Duodenal mucosa (tissue), 2 donors: ENCODE data around the gene POLN.

Experiments
- H3K27ac ChIP-seq: one replicate; pipeline ENCODE4 v1.7.0; 2013; ENCODE audit warnings: low read depth, low read length
- H3K27me3 ChIP-seq, 2 donors: one replicate each; pipeline ENCODE4 v1.7.0; 2013; ENCODE audit warnings: low read length in 2 of 2, control low read depth in 1 of 2; ENCODE audit not compliant: insufficient read depth in 2 of 2, control insufficient read depth in 1 of 2
- H3K36me3 ChIP-seq, 2 donors: one replicate each; pipeline ENCODE4 v1.7.0; 2013; ENCODE audit warnings: low read length in 2 of 2, control low read depth in 1 of 2; ENCODE audit not compliant: insufficient read depth in 2 of 2, control insufficient read depth in 1 of 2
- H3K4me1 ChIP-seq, 2 donors: one replicate each; pipeline ENCODE4 v1.7.0; 2013; ENCODE audit warnings: low read length in 2 of 2, control low read depth in 1 of 2; ENCODE audit not compliant: insufficient read depth in 2 of 2, control insufficient read depth in 1 of 2
- H3K4me3 ChIP-seq, 2 donors: one replicate each; pipeline ENCODE4 v1.7.0; 2013; ENCODE audit warnings: low read length in 2 of 2, low read depth in 1 of 2
- H3K9ac ChIP-seq, 2 donors: one replicate each; pipeline ENCODE4 v1.7.0; 2013; ENCODE audit warnings: low read length in 2 of 2, low read depth in 1 of 2
- H3K9me3 ChIP-seq, 2 donors: one replicate each; pipeline ENCODE4 v1.7.0; 2013; ENCODE audit warnings: low read length in 2 of 2, control low read depth in 1 of 2; ENCODE audit not compliant: control insufficient read depth in 1 of 2

The POLN gene

DNA sequence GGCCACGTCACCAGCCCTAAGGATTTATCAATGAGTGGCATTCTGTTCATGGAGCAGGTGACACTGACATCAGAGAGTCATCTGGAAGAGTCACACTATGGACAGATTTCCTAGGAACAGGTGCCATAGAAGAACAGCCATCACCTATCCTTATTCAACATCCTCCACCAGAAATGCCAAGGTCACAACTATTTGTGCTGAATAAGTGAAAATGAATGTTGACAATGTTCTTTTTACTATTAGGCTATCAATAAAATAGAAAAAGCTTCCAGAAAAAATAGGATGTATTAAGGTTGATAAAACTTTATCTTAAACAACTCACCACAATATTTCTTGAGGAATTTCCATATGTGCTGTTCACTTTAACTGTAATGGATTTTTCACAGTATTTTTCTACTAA, 62.9 kb downstream of the POLN start:
- Histone ChIP-seq H3K27me3 (no peaks in the 10 kb centered on the region), H3K4me1 (no peaks in the 10 kb centered on the region), H3K27ac (no peak overlapping the region), H3K9me3 (no peaks in the 10 kb centered on the region), H3K9ac (no peak overlapping the region), H3K4me3 (no peak overlapping the region), H3K36me3 (no peaks in the 10 kb centered on the region)

DNA sequence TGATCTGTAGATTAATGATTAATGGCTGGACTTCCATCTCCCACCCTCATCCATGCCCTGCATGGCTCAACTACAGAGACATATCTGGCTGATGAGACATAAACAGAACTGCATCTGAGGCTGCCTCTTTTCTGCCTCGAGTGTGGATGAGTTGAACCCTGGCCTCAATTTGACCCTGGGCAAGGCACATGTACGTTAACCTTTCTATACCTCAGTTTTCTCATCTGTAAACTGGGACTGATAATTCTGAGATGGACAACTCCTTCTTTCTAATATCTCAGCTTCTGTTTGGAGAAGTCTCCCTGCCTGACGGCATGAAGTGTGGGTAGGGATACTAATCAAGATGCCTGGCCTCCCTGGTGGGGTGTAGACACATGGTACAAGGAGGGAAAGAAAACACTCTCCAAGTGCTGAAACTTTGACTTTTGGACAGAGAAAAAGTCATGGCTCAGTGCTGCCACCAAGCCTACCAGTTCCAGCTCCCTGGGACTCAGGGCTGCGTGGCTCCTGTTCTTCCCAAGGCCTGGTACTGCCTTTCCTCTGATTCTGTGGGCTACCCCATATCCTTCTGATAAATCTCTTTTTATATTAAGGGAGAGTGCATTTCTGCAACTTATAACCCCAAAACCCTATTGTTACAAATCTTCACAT, 64.4 kb downstream of the POLN start:
- Histone ChIP-seq H3K36me3 (no peaks in the 10 kb centered on the region), H3K9ac (no peak overlapping the region), H3K4me3 (no peak overlapping the region), H3K4me1 (peaks cover 0 to 2% of the 10 kb centered on the region in 2 donors), H3K27me3 (no peaks in the 10 kb centered on the region), H3K27ac (no peak overlapping the region), H3K9me3 (no peaks in the 10 kb centered on the region)

DNA sequence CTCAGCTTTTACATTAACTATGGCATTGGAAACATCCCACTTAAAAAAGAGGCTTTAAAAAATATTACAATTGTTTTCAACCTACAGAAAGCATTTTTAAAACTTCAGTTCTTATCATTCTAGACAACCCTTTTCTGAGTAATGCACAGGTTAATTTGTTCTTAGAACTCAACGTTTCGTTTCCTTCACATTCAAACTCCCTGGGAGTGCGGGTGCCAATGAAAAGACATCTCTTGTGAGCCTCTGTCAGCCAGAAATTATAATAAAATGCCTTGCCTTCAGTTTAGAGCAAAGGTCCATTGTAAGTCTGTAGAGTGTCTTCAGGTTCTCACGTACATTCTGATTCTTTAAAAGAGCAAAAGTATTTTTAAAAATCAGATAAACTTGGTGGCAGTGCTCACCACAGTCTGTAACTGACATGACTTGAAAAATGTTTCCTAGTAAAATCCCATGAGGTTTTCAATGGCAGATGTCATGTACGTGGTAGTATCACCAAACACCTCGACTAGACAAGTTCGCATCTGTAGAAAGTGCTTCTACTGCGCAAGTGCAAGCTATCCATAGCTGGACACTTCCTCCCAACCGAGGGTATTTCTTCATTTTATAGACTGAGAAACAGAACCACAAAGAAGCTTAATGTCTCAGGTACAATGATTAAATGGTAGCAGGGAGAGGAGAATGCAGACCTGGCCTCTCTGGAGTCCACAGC, 65.8 kb downstream of the POLN start:
- H3K9me3 ChIP-seq, result no peaks in the 10 kb centered on the region
- no peaks in the 10 kb centered on the region for H3K36me3 ChIP-seq
- H3K27me3 ChIP-seq, result no peaks in the 10 kb centered on the region
- no peak overlapping the region for H3K27ac ChIP-seq
- H3K9ac ChIP-seq, result no peak overlapping the region
- H3K4me3 ChIP-seq, result no peak overlapping the region
- H3K4me1 ChIP-seq, result peaks cover 0 to 4% of the 10 kb centered on the region in 2 donors

DNA sequence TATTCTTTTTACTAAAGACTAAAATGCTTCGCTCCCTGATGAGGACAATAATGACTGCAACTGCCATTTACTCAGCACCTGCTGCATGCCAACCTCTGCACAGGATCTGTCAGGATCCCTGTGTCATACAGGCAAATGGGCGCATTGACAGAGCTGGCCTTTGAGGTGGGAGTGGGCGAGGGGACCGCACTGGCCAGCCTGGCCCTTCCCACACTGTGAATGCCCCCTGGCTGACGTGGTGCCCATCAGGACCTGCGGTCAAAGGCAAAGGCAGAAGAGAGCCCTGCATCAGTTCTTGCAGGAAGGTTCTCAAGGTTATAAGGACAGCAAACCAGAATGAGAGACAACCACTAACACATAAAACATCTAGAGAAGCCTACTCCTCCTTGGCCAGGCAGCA, 67.9 kb downstream of the POLN start:
- Histone ChIP-seq H3K9me3 (no peaks in the 10 kb centered on the region), H3K36me3 (no peaks in the 10 kb centered on the region), H3K27ac (no peak overlapping the region), H3K9ac (no peak overlapping the region), H3K4me3 (no peak overlapping the region), H3K4me1 (peaks cover 0 to 4% of the 10 kb centered on the region in 2 donors), H3K27me3 (no peaks in the 10 kb centered on the region)

DNA sequence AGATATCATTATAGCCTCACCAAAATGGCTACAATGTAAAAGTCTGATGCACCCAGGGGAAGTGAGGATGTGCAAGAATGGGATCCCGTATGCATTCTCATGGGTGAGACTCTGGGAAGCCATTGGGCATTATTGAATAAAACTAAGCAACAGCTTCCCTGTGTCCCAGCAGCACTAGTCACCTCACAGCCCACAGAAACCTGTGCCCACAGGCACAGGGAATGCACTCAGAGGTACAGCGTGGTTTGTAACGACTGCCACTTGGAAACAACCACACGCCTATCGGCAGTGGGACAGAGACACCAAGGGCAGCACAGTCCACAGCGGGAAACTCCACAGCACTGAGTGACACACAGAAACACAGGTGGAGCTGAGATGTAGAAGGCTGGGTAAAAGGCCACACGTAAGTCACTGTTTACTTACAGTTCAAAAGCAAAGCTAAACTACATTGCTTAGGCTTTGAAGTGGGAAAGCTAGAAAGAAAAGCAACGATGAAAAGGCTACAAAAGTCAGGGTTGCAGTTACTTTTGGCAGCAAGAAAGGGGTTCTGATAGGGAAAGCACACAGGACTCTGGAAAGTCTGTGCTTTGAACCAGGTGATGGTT, 69.2 kb downstream of the POLN start:
- Histone ChIP-seq H3K9ac (no peak overlapping the region), H3K36me3 (no peaks in the 10 kb centered on the region), H3K27me3 (no peaks in the 10 kb centered on the region), H3K4me3 (no peak overlapping the region), H3K27ac (no peak overlapping the region), H3K4me1 (peaks cover 0 to 4% of the 10 kb centered on the region in 2 donors), H3K9me3 (no peaks in the 10 kb centered on the region)

DNA sequence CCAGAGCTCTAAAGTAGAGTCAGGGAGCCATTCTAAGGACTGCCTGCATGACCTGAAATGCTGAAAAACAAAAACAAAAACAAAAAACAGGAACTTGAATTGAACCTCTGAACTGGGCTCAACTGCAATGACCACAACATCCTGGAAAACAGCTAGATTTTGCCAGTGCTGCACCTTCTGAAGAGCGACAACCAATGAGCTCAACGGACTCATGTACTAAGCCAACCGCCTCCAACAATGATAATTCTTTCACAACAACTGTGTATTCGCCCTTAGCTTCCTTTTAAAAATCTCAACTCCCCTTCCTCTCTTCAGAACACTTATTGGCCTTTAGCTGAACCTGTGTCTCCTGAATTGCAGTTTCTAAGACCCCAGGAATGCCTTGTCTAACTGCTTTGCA, 69.8 kb downstream of the POLN start:
- peaks cover 0 to 4% of the 10 kb centered on the region in 2 donors for H3K4me1 ChIP-seq
- H3K36me3 ChIP-seq, result no peaks in the 10 kb centered on the region
- no peak overlapping the region for H3K9ac ChIP-seq
- no peaks in the 10 kb centered on the region for H3K27me3 ChIP-seq
- H3K9me3 ChIP-seq, result no peaks in the 10 kb centered on the region
- H3K4me3 ChIP-seq, result no peak overlapping the region
- no peak overlapping the region for H3K27ac ChIP-seq

DNA sequence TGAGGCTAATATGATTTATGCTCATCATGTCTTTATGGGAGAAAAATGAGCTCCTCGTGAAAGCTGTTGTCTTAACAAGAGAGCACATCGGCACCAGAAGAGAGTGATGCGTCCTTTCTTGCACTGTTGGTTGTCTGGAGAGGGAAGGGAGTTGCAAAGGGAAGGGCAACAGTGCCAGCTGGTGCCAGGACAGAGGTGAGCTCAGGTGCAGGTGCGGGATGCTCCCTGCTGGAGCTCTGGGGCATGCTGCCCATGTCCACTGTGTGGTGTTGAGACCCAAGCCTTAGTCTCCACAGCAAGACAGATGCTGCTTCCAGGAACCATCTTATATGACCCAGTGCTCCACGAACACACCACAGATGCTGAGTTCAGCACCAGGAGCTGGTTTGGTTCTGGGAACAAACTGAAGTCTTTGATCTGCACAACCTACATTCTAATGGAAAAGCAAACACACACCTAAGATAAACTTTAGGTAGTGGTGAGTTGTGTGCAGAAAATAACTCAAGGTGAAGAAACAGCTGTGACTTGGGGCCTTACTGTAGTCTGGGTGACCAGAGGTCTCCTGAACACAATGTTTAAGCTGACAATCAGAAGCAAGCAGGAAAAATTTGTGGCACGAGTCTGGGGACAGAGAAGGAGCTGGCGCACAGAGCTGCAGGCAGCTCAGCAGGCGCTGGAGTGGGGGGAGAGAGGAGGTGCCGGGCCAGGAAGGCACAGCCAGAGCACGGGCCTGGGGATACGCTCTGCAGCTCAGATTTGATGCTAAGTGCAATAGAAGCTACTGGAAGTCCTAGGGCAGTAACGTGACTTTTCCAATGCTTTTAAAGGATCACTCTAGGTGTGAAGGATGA, 73.2 kb downstream of the POLN start:
- Histone ChIP-seq H3K27ac (no peak overlapping the region), H3K4me3 (no peak overlapping the region), H3K4me1 (peaks cover 0 to 4% of the 10 kb centered on the region in 2 donors), H3K9me3 (no peaks in the 10 kb centered on the region), H3K9ac (no peak overlapping the region), H3K36me3 (no peaks in the 10 kb centered on the region), H3K27me3 (no peaks in the 10 kb centered on the region)

DNA sequence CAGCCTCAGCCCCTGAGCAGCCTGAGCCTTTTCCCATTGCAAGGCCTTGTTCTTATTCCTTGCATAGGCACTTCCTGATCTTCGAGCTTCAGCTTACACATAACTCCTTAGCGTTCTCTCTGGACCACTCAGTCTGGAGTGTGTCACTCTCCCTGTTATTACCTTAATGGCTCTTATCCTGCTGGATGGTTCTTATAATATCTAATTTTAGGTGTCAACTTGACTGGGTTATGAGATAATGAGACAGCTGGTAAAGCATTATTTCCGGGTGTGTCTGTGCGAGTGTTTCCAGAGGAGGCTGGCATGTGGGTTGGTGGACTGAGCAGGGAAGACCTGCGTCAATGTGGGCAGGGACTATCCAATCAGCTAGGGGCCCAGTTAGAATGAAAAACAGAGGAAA, 75.7 kb downstream of the POLN start:
- no peaks in the 10 kb centered on the region for H3K36me3 ChIP-seq
- no peaks in the 10 kb centered on the region for H3K27me3 ChIP-seq
- no peak overlapping the region for H3K27ac ChIP-seq
- H3K4me1 ChIP-seq, result no peaks in the 10 kb centered on the region
- H3K9ac ChIP-seq, result no peak overlapping the region
- H3K9me3 ChIP-seq, result no peaks in the 10 kb centered on the region
- no peak overlapping the region for H3K4me3 ChIP-seq

DNA sequence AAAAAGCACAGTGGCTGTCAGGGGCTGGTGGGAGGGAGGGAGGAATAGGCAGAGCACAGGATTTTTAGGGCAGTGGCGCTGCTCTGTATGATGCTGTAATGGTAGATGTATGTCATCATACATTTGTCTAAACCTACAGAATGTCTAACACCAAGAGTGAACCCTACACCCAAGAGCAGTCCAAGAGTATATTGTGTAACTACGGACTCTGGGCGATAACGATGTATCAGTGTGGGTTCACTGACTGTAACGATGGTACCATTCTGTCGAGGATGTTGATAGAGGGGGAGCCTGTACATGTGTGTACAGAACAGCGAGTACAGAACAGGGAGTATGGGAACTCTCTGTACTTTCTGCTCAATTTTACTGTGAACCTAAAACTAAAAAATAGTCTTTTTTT, 76.5 kb downstream of the POLN start:
- no peaks in the 10 kb centered on the region for H3K9me3 ChIP-seq
- no peaks in the 10 kb centered on the region for H3K36me3 ChIP-seq
- H3K27me3 ChIP-seq, result no peaks in the 10 kb centered on the region
- H3K27ac ChIP-seq, result no peak overlapping the region
- H3K4me3 ChIP-seq, result no peak overlapping the region
- H3K4me1 ChIP-seq, result no peaks in the 10 kb centered on the region
- no peak overlapping the region for H3K9ac ChIP-seq

DNA sequence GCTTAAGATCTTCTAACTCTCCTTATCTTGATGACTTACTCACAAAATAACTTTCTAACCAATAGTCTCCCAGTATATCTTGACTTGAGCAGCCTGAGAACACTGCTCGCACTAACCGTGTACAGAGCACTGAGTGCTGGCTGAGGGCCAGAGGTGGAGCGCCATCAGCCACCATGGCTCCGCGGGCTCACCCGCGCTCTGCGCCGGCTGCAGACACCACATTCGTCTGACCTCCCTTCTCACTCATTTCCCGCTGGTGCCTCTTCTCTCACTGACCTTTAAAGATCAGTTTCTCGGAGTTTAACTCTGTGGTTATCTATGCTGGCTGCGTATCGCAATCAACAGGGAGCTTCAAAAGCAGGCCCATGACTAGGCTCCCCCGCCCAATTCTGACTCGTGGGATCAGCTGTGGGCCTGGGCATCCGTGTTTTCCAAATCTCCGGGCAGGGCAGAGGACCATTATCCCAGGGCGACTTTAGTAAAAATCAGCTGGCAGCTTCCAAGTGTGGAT, 78.6 kb downstream of the POLN start:
- Histone ChIP-seq H3K27me3 (no peaks in the 10 kb centered on the region), H3K4me3 (no peak overlapping the region), H3K4me1 (no peaks in the 10 kb centered on the region), H3K9me3 (no peaks in the 10 kb centered on the region), H3K27ac (no peak overlapping the region), H3K36me3 (no peaks in the 10 kb centered on the region), H3K9ac (no peak overlapping the region)
